Psoas muscle (tissue), 8 donors: Measurements from ENCODE around the gene GRIN2C. TPM values are rescaled to one million over a fixed set of nuclear protein-coding genes. Genes with fewer than 3 reads are reported as not detected.

ENCODE experiments used
- ATAC-seq, 4 donors: fragments of 200-7000 bp; cut with Tn5 transposase; one replicate each; pipeline ENCODE4 v1.9.1; 2020; ENCODE audit warnings: moderate library complexity in 3 of 4, mild to moderate bottlenecking in 2 of 4
- DNase-seq, 2 donors: peaks; one replicate each; pipeline ENCODE4 v3.0.0-alpha.2; 2020
- H3K27ac ChIP-seq: fragments of 200-600 bp; one replicate; pipeline ENCODE4 v1.8.0; 2022
- H3K27me3 ChIP-seq, 3 donors: fragments of 200-600 bp in 1 of 3; one replicate each; pipeline versions ENCODE4 v1.6.1 to v1.8.0; 2013 to 2022; ENCODE audit warnings: low read length in 2 of 3, mild to moderate bottlenecking in 2 of 3, moderate library complexity in 1 of 3; ENCODE audit not compliant: insufficient read depth in 3 of 3
- H3K36me3 ChIP-seq, 2 donors: fragments of 200-600 bp in 1 of 2; one replicate each; pipeline versions ENCODE4 v1.6.1 to v1.8.0; 2013 to 2022; ENCODE audit warnings: low read depth in 1 of 2, mild to moderate bottlenecking in 1 of 2, moderate library complexity in 1 of 2; ENCODE audit not compliant: insufficient read depth in 1 of 2
- H3K4me1 ChIP-seq: fragments of 200-600 bp; one replicate; pipeline ENCODE4 v1.8.0; 2022
- H3K4me3 ChIP-seq: fragments of 200-600 bp; one replicate; pipeline ENCODE4 v1.8.0; 2022; ENCODE audit warnings: mild to moderate bottlenecking
- H3K9me3 ChIP-seq: fragments of 200-600 bp; one replicate; pipeline ENCODE4 v1.8.0; 2022
- CTCF ChIP-seq: fragments of 200-600 bp; IDR thresholded peaks from one replicate; pipeline ENCODE4 v1.8.0; 2022; ENCODE audit warnings: antibody characterized with exemption
- WGBS, 3 donors: extraction: QIAGEN DNeasy Blood & Tissue Kit; methylation state at CpG; one replicate each; pipeline versions ENCODE4 v1.1.6 to v1.1.7; 2013; 5-methylcytosine and 5-hydroxymethylcytosine counted together
- intact Hi-C, 2 donors: fragments of 100-400 bp; cut with DNase I; formaldehyde crosslinking; loops; one replicate each; pipeline versions ENCODE4 v1.11.0 to v1.14.2; 2022
- polyA plus RNA-seq, 3 donors: library from polyadenylated mRNA; stranded (reverse); fragments of 200-250 nt; gene quantifications; one replicate each; pipeline ENCODE4 v1.2.3, GENCODE V29; 2013
- total RNA-seq, 4 donors: library from RNA; stranded (reverse); fragmentation: NEBNext Ultra II Directional in 2 of 4; extraction: Animal tissue kit (Norgen Biotek cat#: 25700) in 2 of 4; gene quantifications; one replicate each; pipeline versions ENCODE4 v1.2.1 to v1.2.4, GENCODE V29; 2021 to 2023
- donor health status: healthy with polysubstance abuse.
- donor health status: DM: no; HTN: no; CAD: no; lungs with moderate emphysema.
- donor health status: Bipolar disorder and iron deficiency.
- donor health status: healthy.
- donor health status: DM: yes; HTN: yes; CAD: no.
- donor health status: DM: no; HTN: no; CAD: no.
- donor health status: DM: no; HTN: no; CAD: no.
- donor health status: DM: yes; HTN: yes; CAD: no.

The GRIN2C gene
- total and polyA plus RNA-seq, 7 donors = 0.06 to 0.74 (median 0.32) TPM

GRCh38 chr17:74846621-74847020 lies 13.1 kb downstream of the GRIN2C start:
- Histone ChIP-seq H3K4me1 (no peaks in the 10 kb centered on the region), H3K36me3 (no peaks in the 10 kb centered on the region), H3K9me3 (no peaks in the 10 kb centered on the region), H3K27me3 (peaks cover 0 to 55% (median 12%) of the 10 kb centered on the region in 3 donors), H3K27ac (no peak overlapping the region), H3K4me3 (no peak overlapping the region)
- ATAC-seq (no peak), DNase-seq (no peak)
- intact Hi-C loops = loop anchor here in 1 of 2 donors (5.0 kb wide), 1 partner anchor 44 kb away; no protein-coding TSS in a partner anchor
- 53 to 69% (median 57%) methylated on average over 16 of the region's 16 CpGs for WGBS, 3 donors
- TF ChIP-seq CTCF = no peak

- Histone ChIP-seq H3K4me3 (peak overlapping the region; percentile 52), H3K36me3 (no peaks in the 10 kb centered on the region), H3K27ac (no peak overlapping the region), H3K4me1 (no peaks in the 10 kb centered on the region), H3K27me3 (peaks cover 0 to 46% (median 5%) of the 10 kb centered on the region in 3 donors), H3K9me3 (no peaks in the 10 kb centered on the region)
- WGBS, 3 donors = 21 to 39% (median 27%) methylated on average over 14 to 26 of the region's 26 CpGs
- DNase-seq (no peak), ATAC-seq (no peak)
- TF ChIP-seq CTCF = no peak
- intact Hi-C loops = no loop called here
These were observed 16.4 kb downstream of the GRIN2C start for GRCh38 chr17:74843352-74843627.

- Histone ChIP-seq H3K4me1 (no peaks in the 10 kb centered on the region), H3K9me3 (no peaks in the 10 kb centered on the region), H3K27ac (no peak overlapping the region), H3K36me3 (no peaks in the 10 kb centered on the region), H3K4me3 (peak overlapping the region; percentile 52), H3K27me3 (peaks cover 0 to 46% (median 5%) of the 10 kb centered on the region in 3 donors)
- DNase-seq (peak; percentile 77 to 78), ATAC-seq (peak; percentile 61 to 80 (median 68))
- TF ChIP-seq CTCF = peak; percentile 56
- intact Hi-C loops = no loop called here
- WGBS, 3 donors = 2 to 7% (median 3%) methylated on average over 14 to 88 of the region's 88 CpGs
These were observed 16.9 kb downstream of the GRIN2C start for GRCh38 chr17:74842599-74843351.

- Histone ChIP-seq H3K36me3 (peaks cover 0 to under 1% of the 10 kb centered on the region in 2 donors), H3K27ac (no peak overlapping the region), H3K4me1 (no peaks in the 10 kb centered on the region), H3K9me3 (no peaks in the 10 kb centered on the region), H3K4me3 (peak overlapping the region; percentile 52), H3K27me3 (peaks cover 0 to 46% (median 5%) of the 10 kb centered on the region in 3 donors)
- intact Hi-C loops = no loop called here
- DNase-seq (no peak), ATAC-seq (peak in 1 of 4 donors; percentile 4)
- no peak for TF ChIP-seq CTCF
- WGBS, 3 donors = 15 to 24% (median 24%) methylated on average over 8 of the region's 8 CpGs
These were observed 17.5 kb downstream of the GRIN2C start for GRCh38 chr17:74842146-74842598.
